ENCODE results near the gene EME2. TPM values are rescaled to one million over a fixed set of nuclear protein-coding genes. Genes with fewer than 3 reads are reported as not detected.
A peak's percentile ranks its signal among the peaks of the same experiment; 100 is the strongest.

The EME2 gene
- total and polyA plus RNA-seq, 2 donors (not counting 1 experiment from before 2014, with no cell fraction given): 2.2 to 8.3 TPM

DNA sequence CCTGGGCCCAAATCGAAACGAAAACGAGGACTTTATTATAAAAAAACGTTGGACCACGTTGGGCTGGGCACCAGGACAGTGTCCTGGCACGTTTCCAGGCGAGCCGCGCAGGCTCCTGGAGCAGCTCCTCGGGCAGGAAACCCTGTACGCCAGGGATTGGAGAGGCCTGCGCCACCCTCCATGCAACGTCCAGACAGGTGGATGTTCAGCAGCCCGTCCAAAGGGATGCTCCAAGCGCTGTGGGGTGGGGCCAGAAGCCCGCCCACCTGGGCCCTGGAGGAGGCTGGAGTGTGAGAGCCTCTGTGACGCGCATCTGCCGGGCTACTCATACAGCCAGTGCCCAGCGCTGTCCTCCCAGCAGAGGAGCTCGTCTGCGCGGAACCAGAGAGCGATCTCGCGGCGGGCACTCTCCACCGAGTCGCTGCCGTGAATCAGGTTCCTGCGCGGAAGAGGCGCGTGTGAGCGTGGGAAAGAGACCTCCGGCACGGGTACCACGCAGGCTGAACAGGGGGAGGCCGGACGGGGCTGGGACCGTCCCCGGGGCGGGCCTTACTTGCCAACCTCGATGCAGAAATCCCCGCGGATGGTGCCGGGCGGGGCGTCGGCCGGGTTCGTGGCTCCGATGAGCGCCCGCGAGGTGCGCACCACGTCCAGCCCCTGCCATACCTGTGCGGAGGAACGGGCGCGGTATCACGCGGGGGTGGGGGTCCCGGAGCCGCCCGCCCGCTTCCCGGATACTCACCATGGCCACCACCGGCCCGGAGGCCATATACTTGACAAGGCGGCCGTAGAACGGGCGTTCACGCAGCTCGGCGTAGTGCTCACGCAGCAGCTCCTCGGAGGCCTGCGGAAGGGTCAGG, 2.1 kb upstream of the EME2 start:
- peak overlapping the region; percentile 70 for H3K9ac ChIP-seq (ENCODE audit: insufficient read depth, low read length)
- peaks cover 34% of the 10 kb centered on the region for H3K36me3 ChIP-seq (ENCODE audit: control insufficient read depth, insufficient read depth, low read length)
- H3K4me2 ChIP-seq (ENCODE audit: extremely low read depth, insufficient read depth, low read length): peak overlapping the region; percentile 77
- peaks cover 31% of the 10 kb centered on the region for H3K79me2 ChIP-seq (ENCODE audit: control insufficient read depth, insufficient read depth, low read length)
- H2AFZ ChIP-seq (ENCODE audit: low read length): no peak overlapping the region
- no peaks in the 10 kb centered on the region for H3K9me3 ChIP-seq (ENCODE audit: control insufficient read depth, insufficient read depth, low read depth, low read length)
- H3K4me1 ChIP-seq (ENCODE audit: control insufficient read depth, extremely low read depth, insufficient read depth, low read length): peaks cover 21% of the 10 kb centered on the region
- peak; percentile 59 to 69 for DNase-seq (ENCODE audit: low read depth in 2 of 2)
- no peaks in the 10 kb centered on the region for H3K27me3 ChIP-seq (ENCODE audit: control insufficient read depth, insufficient read depth, low read length)
- TF ChIP-seq EZH2 (IDR thresholded peaks at IDR 0.05; ENCODE audit: low read length, missing control alignments): no peak
- TF ChIP-seq, protein P1, sequence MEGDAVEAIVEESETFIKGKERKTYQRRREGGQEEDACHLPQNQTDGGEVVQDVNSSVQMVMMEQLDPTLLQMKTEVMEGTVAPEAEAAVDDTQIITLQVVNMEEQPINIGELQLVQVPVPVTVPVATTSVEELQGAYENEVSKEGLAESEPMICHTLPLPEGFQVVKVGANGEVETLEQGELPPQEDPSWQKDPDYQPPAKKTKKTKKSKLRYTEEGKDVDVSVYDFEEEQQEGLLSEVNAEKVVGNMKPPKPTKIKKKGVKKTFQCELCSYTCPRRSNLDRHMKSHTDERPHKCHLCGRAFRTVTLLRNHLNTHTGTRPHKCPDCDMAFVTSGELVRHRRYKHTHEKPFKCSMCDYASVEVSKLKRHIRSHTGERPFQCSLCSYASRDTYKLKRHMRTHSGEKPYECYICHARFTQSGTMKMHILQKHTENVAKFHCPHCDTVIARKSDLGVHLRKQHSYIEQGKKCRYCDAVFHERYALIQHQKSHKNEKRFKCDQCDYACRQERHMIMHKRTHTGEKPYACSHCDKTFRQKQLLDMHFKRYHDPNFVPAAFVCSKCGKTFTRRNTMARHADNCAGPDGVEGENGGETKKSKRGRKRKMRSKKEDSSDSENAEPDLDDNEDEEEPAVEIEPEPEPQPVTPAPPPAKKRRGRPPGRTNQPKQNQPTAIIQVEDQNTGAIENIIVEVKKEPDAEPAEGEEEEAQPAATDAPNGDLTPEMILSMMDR (conservative IDR thresholded peaks at IDR 0.05 in 1 of 2, IDR thresholded peaks at IDR 0.05 in 1 of 2; ENCODE audit: low read depth in 1 of 2, low read length in 2 of 2): no peak
- peak overlapping the region; percentile 63 for H3K27ac ChIP-seq (ENCODE audit: insufficient read depth, low read length)
- peak overlapping the region; percentile 54 to 89 (median 70) for H3K4me3 ChIP-seq (replicated peaks in 1 of 4; ENCODE audit: control extremely low read depth in 1 of 4, insufficient read depth in 1 of 4, low read depth in 3 of 4, low read length in 4 of 4)
- no peaks in the 10 kb centered on the region for H4K20me1 ChIP-seq (ENCODE audit: control insufficient read depth, extremely low read depth, insufficient read depth, low read length)

DNA sequence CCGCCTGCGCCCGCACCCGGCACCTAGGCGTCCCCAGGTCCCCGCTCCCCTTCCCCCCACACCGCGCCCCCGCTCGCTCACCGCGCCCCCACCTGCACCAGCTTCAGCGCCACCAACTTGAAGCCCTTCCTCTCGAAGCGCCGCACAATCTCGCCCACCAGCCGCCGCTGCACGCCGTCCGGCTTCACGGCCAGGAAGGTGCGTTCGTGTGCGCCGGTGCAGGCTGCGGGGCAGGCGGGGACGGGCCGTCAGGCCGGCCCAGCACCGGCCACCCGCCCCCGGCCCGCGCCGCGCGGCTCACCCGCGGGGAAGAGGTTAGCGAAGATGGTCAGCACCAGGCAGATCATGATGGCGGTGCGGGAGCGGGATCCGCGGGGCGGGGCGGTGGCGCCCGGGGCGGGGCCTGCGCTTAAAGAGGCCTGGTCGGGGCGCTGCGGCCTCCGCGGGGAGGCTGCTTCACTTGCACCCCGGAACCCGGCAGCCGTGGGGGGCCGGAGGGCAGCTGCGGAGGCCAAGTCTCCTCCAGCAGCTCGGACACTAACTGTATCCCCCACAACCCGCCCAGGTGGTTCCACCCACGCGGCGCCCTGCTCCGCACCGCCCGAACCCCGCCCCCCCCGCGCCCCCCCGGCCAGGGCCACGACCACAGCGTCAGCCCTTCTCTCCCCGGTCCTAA, 1.3 kb upstream of the EME2 start, which contains the start of gene NME3:
Gene NME3, minus strand, starts transcription at position 356 of the 676 bp plus-strand sequence. Its CDS starts 9 bp downstream, at position 347.
- TF ChIP-seq, protein P1 (conservative IDR thresholded peaks at IDR 0.05 in 1 of 2, IDR thresholded peaks at IDR 0.05 in 1 of 2; ENCODE audit: low read depth in 1 of 2, low read length in 2 of 2): no peak
- TF ChIP-seq EZH2 (IDR thresholded peaks at IDR 0.05; ENCODE audit: low read length, missing control alignments): no peak
- peak within 1 kb of the TSS; percentile 76 to 89 (median 84) for H3K4me3 ChIP-seq (replicated peaks in 1 of 4; ENCODE audit: control extremely low read depth in 1 of 4, insufficient read depth in 1 of 4, low read depth in 3 of 4, low read length in 4 of 4)
- H4K20me1 ChIP-seq (ENCODE audit: control insufficient read depth, extremely low read depth, insufficient read depth, low read length): no peaks in the 10 kb centered on the region
- no peaks in the 10 kb centered on the region for H3K9me3 ChIP-seq (ENCODE audit: control insufficient read depth, insufficient read depth, low read depth, low read length)
- H3K27ac ChIP-seq (ENCODE audit: insufficient read depth, low read length): peak within 1 kb of the TSS; percentile 80
- H3K27me3 ChIP-seq (ENCODE audit: control insufficient read depth, insufficient read depth, low read length): no peaks in the 10 kb centered on the region
- no peak within 1 kb of the TSS for H2AFZ ChIP-seq (ENCODE audit: low read length)
- DNase-seq (ENCODE audit: low read depth in 2 of 2): peak; percentile 69
- peaks cover 28% of the 10 kb centered on the region for H3K36me3 ChIP-seq (ENCODE audit: control insufficient read depth, insufficient read depth, low read length)
- peak within 1 kb of the TSS; percentile 85 for H3K9ac ChIP-seq (ENCODE audit: insufficient read depth, low read length)
- H3K4me1 ChIP-seq (ENCODE audit: control insufficient read depth, extremely low read depth, insufficient read depth, low read length): peaks cover 21% of the 10 kb centered on the region
- peak within 1 kb of the TSS; percentile 100 for H3K4me2 ChIP-seq (ENCODE audit: extremely low read depth, insufficient read depth, low read length)
- H3K79me2 ChIP-seq (ENCODE audit: control insufficient read depth, insufficient read depth, low read length): peaks cover 31% of the 10 kb centered on the region

DNA sequence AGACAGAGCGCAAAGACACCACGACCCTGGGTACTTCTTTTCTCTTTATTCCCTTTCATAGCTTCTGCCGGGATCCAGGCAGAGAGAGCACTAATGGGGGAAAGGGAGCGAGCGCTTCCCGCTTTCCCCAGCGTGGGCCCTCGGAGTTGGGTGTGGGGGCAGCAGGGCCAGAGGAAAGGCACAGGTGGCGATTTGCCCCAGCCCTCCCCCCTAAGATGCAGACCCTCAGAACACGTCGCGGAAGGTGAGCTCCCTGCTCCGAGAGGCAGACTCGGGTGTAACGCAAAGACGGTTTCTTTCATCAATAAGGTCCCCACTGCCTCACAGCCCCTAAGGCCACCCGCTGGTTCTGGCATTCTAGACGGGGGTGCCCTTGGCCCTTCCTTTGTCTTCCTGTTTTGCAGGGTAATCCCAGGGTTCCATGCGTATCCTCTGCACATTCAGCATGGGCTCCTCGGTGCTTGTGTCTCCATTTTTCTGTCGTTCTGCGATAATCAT, 697 bp upstream of the EME2 start:
- Histone ChIP-seq H3K4me2 (ENCODE audit: extremely low read depth, insufficient read depth, low read length) (peak overlapping the region; percentile 100), H3K9me3 (ENCODE audit: control insufficient read depth, insufficient read depth, low read depth, low read length) (no peaks in the 10 kb centered on the region), H4K20me1 (ENCODE audit: control insufficient read depth, extremely low read depth, insufficient read depth, low read length) (no peaks in the 10 kb centered on the region), H3K9ac (ENCODE audit: insufficient read depth, low read length) (peak overlapping the region; percentile 85), H2AFZ (ENCODE audit: low read length) (no peak overlapping the region), H3K27me3 (ENCODE audit: control insufficient read depth, insufficient read depth, low read length) (no peaks in the 10 kb centered on the region), H3K27ac (ENCODE audit: insufficient read depth, low read length) (peak overlapping the region; percentile 61), H3K4me1 (ENCODE audit: control insufficient read depth, extremely low read depth, insufficient read depth, low read length) (peaks cover 21% of the 10 kb centered on the region), H3K79me2 (ENCODE audit: control insufficient read depth, insufficient read depth, low read length) (peaks cover 31% of the 10 kb centered on the region), H3K4me3 (replicated peaks in 1 of 4; ENCODE audit: control extremely low read depth in 1 of 4, insufficient read depth in 1 of 4, low read depth in 3 of 4, low read length in 4 of 4) (peak overlapping the region; percentile 76 to 89 (median 84)), H3K36me3 (ENCODE audit: control insufficient read depth, insufficient read depth, low read length) (peaks cover 30% of the 10 kb centered on the region)
- no peak for DNase-seq (ENCODE audit: low read depth in 2 of 2)
- TF ChIP-seq, protein P1 (conservative IDR thresholded peaks at IDR 0.05 in 1 of 2, IDR thresholded peaks at IDR 0.05 in 1 of 2; ENCODE audit: low read depth in 1 of 2, low read length in 2 of 2): no peak
- TF ChIP-seq EZH2 (IDR thresholded peaks at IDR 0.05; ENCODE audit: low read length, missing control alignments): no peak
